ENCODE results near the gene PRKN. TPM values are rescaled to one million over a fixed set of nuclear protein-coding genes. Genes with fewer than 3 reads are reported as not detected.

Gene PRKN
- total and polyA plus RNA-seq, 9 of the 15 experiments (the other 6 are each of a cell fraction or from before 2014, with no cell fraction given), result 0.03 to 0.96 (median 0.15) TPM; not detected in 2

- Histone ChIP-seq H3K27me3 (ENCODE audit: control insufficient read depth in 2 of 2, insufficient read depth in 2 of 2, low read length in 2 of 2) (no peaks in the 10 kb centered on the region; a peak in 2 of 5 replicates), H3K36me3 (ENCODE audit: control insufficient read depth, insufficient read depth, low read length) (no peaks in the 10 kb centered on the region), H3K9me1 (ENCODE audit: control insufficient read depth, insufficient read depth, low read length) (no peaks in the 10 kb centered on the region), H2AFZ (ENCODE audit: low read depth, low read length) (no peak overlapping the region), H3K9ac (ENCODE audit: insufficient read depth in 1 of 2, low read depth in 2 of 2, low read length in 2 of 2) (no peak overlapping the region), H3K4me3 (no peak overlapping the region), H4K20me1 (replicated peaks; ENCODE audit: control insufficient read depth, insufficient read depth, low read length) (no peaks in the 10 kb centered on the region), H3K4me1 (replicated peaks in 1 of 2; ENCODE audit: control insufficient read depth in 2 of 2, insufficient read depth in 2 of 2, low read length in 2 of 2) (no peaks in the 10 kb centered on the region), H3K27ac (ENCODE audit: extremely low read depth, low read depth, low read length) (no peak overlapping the region), H3K4me2 (ENCODE audit: insufficient read depth, low read length) (no peak overlapping the region), H3K79me2 (ENCODE audit: control insufficient read depth, insufficient read depth, low read length) (no peaks in the 10 kb centered on the region), H3K9me3 (replicated peaks; ENCODE audit: control insufficient read depth, insufficient read depth, low read depth, low read length) (no peaks in the 10 kb centered on the region)
- CTCF ChIA-PET (ENCODE audit: low intra/inter-chr PET ratio), result no interaction called here
- ATAC-seq, result no peak
- POLR2A ChIA-PET, result no interaction called here
- in situ Hi-C loops (cut with MboI), result no loop called here
- no peak for TF ChIP-seq PCBP1 (IDR thresholded peaks at IDR 0.05; ENCODE audit: low read depth, low read length, poor library complexity, severe bottlenecking)
- no peak for TF ChIP-seq CREB1 (IDR thresholded peaks at IDR 0.05)
- no peak for TF ChIP-seq CREB1 (CRISPR knock-in tag; IDR thresholded peaks at IDR 0.05)
- no peak for TF ChIP-seq GABPB1 (CRISPR knock-in tag; IDR thresholded peaks at IDR 0.05)
- TF ChIP-seq IRF9 (tag; IDR thresholded peaks at IDR 0.05), result no peak
- TF ChIP-seq ZNF24 (IDR thresholded peaks at IDR 0.05), result no peak
- no peak for TF ChIP-seq FOXK1 (CRISPR knock-in tag; IDR thresholded peaks at IDR 0.05; ENCODE audit: borderline replicate concordance)
- TF ChIP-seq ATF2 (CRISPR knock-in tag; IDR thresholded peaks at IDR 0.05), result no peak
- TF ChIP-seq RFX1 (IDR thresholded peaks at IDR 0.05), result no peak
- TF ChIP-seq U2AF2 (optimal IDR thresholded peaks at IDR 0.05; ENCODE audit: low read depth, low read length), result no peak
- TF ChIP-seq POLR2B (IDR thresholded peaks at IDR 0.05; ENCODE audit: low read depth, partially characterized antibody), result no peak
- TF ChIP-seq ZNF57 (CRISPR knock-in tag; IDR thresholded peaks at IDR 0.05), result no peak
- no peak for TF ChIP-seq PATZ1 (CRISPR knock-in tag; IDR thresholded peaks at IDR 0.05; ENCODE audit: borderline replicate concordance)
- FAIRE-seq, result no peak
- intact Hi-C loops (cut with micrococcal nuclease), result no loop called here
- no peak for DNase-seq (ENCODE audit: extremely low read depth in 1 of 4, low spot score in 3 of 4)
- BruUV-seq (replicated peaks), result no TSS peak
- 0% methylated on average over 1 of the region's 2 CpGs for WGBS (ENCODE audit: insufficient coverage, low coverage, missing lambda C conversion rate)
Measured at GRCh38 chr6:161850562-161850961, 877.0 kb downstream of the PRKN start.
